ENCODE data around the gene PDHX.

Gene PDHX

DNA sequence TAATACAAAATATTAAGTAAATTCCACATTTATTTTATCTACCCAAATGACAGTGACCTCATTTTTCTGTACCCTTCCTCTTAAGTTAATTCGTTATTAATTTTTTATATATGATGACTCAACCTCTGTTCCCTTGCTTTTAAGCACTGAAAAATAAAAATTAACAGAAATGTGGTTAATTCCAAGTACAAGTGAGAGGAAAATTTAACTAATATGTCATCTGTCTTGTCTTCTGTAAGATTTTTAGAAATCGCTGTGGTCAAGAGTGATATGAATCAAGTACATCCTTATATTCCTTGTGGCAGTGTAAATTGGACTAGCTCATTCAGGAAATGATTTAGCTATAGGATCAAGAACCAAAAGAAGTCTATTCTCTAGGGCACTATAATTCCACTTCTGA is 74.5 kb downstream of the PDHX start:
- peaks cover 30% of the 10 kb centered on the region for H3K4me1 ChIP-seq (ENCODE audit: low read length)
- no peak for DNase-seq
- H4K20me1 ChIP-seq (ENCODE audit: insufficient read depth, low read length): no peaks in the 10 kb centered on the region
- no peak for TF ChIP-seq EZH2 (optimal IDR thresholded peaks at IDR 0.05; ENCODE audit: low read depth, low read length)
- TF ChIP-seq, protein P1, sequence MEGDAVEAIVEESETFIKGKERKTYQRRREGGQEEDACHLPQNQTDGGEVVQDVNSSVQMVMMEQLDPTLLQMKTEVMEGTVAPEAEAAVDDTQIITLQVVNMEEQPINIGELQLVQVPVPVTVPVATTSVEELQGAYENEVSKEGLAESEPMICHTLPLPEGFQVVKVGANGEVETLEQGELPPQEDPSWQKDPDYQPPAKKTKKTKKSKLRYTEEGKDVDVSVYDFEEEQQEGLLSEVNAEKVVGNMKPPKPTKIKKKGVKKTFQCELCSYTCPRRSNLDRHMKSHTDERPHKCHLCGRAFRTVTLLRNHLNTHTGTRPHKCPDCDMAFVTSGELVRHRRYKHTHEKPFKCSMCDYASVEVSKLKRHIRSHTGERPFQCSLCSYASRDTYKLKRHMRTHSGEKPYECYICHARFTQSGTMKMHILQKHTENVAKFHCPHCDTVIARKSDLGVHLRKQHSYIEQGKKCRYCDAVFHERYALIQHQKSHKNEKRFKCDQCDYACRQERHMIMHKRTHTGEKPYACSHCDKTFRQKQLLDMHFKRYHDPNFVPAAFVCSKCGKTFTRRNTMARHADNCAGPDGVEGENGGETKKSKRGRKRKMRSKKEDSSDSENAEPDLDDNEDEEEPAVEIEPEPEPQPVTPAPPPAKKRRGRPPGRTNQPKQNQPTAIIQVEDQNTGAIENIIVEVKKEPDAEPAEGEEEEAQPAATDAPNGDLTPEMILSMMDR (IDR thresholded peaks at IDR 0.05; ENCODE audit: low read length): no peak
- no peak for TF ChIP-seq EZH2phosphoT487 (IDR thresholded peaks at IDR 0.05; ENCODE audit: low read length)
- no peaks in the 10 kb centered on the region for H3K27me3 ChIP-seq (replicated peaks; ENCODE audit: insufficient read depth, low read length)
- no peak overlapping the region for H3K27ac ChIP-seq (ENCODE audit: low read length)
- no peak overlapping the region for H3K9ac ChIP-seq (ENCODE audit: low read length)
- H3K4me3 ChIP-seq (ENCODE audit: low read length): no peak overlapping the region
- no peaks in the 10 kb centered on the region for H3K9me2 ChIP-seq (replicated peaks; ENCODE audit: insufficient read depth, low read length)
- H3K4me2 ChIP-seq (ENCODE audit: low read depth, low read length): no peak overlapping the region
- H2AFZ ChIP-seq (ENCODE audit: low read length): no peak overlapping the region
- no peaks in the 10 kb centered on the region for H3K9me3 ChIP-seq (replicated peaks; ENCODE audit: insufficient read depth, low read length)
- peaks cover 15% of the 10 kb centered on the region for H3F3A ChIP-seq (ENCODE audit: insufficient read depth, low read length)
- no peaks in the 10 kb centered on the region for H3K36me3 ChIP-seq (replicated peaks; ENCODE audit: insufficient read depth, low read length)
- peaks cover 5% of the 10 kb centered on the region; the same call in 1 of the 2 replicates for H3K79me2 ChIP-seq (ENCODE audit: low read length)

DNA sequence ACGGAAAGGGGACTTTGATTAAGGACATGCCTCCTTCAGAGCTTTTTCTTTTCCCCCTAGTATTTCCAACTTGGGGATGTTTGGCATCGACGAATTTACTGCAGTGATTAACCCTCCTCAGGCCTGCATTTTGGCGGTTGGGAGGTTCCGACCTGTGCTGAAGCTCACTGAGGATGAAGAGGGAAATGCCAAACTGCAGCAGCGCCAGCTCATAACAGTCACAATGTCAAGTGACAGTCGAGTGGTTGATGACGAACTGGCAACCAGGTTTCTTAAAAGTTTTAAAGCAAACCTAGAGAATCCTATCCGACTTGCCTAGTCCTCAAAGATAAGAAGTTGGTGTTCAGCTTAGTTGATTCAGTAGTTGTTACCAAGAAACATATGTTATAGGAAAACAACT is 78.4 kb downstream of the PDHX start:
- no peaks in the 10 kb centered on the region for H3K79me2 ChIP-seq (ENCODE audit: low read length)
- no peaks in the 10 kb centered on the region for H3K9me3 ChIP-seq (replicated peaks; ENCODE audit: insufficient read depth, low read length)
- H3K36me3 ChIP-seq (replicated peaks; ENCODE audit: insufficient read depth, low read length): no peaks in the 10 kb centered on the region
- H2AFZ ChIP-seq (ENCODE audit: low read length): no peak overlapping the region
- TF ChIP-seq, protein P1 (IDR thresholded peaks at IDR 0.05; ENCODE audit: low read length): no peak
- TF ChIP-seq EZH2 (optimal IDR thresholded peaks at IDR 0.05; ENCODE audit: low read depth, low read length): no peak
- TF ChIP-seq EZH2phosphoT487 (IDR thresholded peaks at IDR 0.05; ENCODE audit: low read length): no peak
- H3K27me3 ChIP-seq (replicated peaks; ENCODE audit: insufficient read depth, low read length): no peaks in the 10 kb centered on the region
- DNase-seq: no peak
- peaks cover 11% of the 10 kb centered on the region for H3K4me1 ChIP-seq (ENCODE audit: low read length)
- H3K4me2 ChIP-seq (ENCODE audit: low read depth, low read length): no peak overlapping the region
- H3K9me2 ChIP-seq (replicated peaks; ENCODE audit: insufficient read depth, low read length): no peaks in the 10 kb centered on the region
- H4K20me1 ChIP-seq (ENCODE audit: insufficient read depth, low read length): no peaks in the 10 kb centered on the region
- no peak overlapping the region for H3K4me3 ChIP-seq (ENCODE audit: low read length)
- H3K9ac ChIP-seq (ENCODE audit: low read length): no peak overlapping the region
- no peak overlapping the region for H3K27ac ChIP-seq (ENCODE audit: low read length)
- no peaks in the 10 kb centered on the region for H3F3A ChIP-seq (ENCODE audit: insufficient read depth, low read length)

DNA sequence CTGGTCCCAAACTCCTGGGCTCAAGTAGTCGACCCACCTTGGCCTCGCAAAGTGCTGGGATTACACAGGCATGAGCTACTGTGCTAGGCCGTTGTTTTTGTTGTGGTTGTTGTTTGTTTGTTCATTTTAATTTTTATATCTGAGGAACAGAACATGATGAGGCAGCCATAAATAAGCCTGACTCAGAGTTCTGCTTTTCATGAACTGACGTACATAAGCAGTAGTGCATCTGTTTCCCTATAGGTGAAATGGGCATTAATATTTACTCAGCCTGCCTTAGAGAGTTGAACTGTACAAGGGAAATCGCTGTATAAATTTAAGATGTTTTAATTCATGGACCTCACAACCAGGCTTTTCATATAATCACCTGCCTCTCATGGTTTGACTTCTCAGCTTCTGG is 80.5 kb downstream of the PDHX start:
- Histone ChIP-seq H3F3A (ENCODE audit: insufficient read depth, low read length) (no peaks in the 10 kb centered on the region), H4K20me1 (ENCODE audit: insufficient read depth, low read length) (no peaks in the 10 kb centered on the region), H3K9ac (ENCODE audit: low read length) (no peak overlapping the region), H3K4me2 (ENCODE audit: low read depth, low read length) (no peak overlapping the region), H3K4me3 (ENCODE audit: low read length) (no peak overlapping the region), H3K36me3 (replicated peaks; ENCODE audit: insufficient read depth, low read length) (no peaks in the 10 kb centered on the region), H3K4me1 (ENCODE audit: low read length) (peaks cover 10% of the 10 kb centered on the region), H3K27ac (ENCODE audit: low read length) (no peak overlapping the region), H3K9me3 (replicated peaks; ENCODE audit: insufficient read depth, low read length) (no peaks in the 10 kb centered on the region), H2AFZ (ENCODE audit: low read length) (no peak overlapping the region), H3K27me3 (replicated peaks; ENCODE audit: insufficient read depth, low read length) (no peaks in the 10 kb centered on the region), H3K9me2 (replicated peaks; ENCODE audit: insufficient read depth, low read length) (no peaks in the 10 kb centered on the region), H3K79me2 (ENCODE audit: low read length) (no peaks in the 10 kb centered on the region)
- TF ChIP-seq EZH2phosphoT487 (IDR thresholded peaks at IDR 0.05; ENCODE audit: low read length): no peak
- TF ChIP-seq, protein P1 (IDR thresholded peaks at IDR 0.05; ENCODE audit: low read length): no peak
- no peak for TF ChIP-seq EZH2 (optimal IDR thresholded peaks at IDR 0.05; ENCODE audit: low read depth, low read length)
- DNase-seq: no peak
